Bronchial epithelial cell (primary cell): ENCODE data around the gene HCN4. TPM values are rescaled to one million over a fixed set of nuclear protein-coding genes. Genes with fewer than 3 reads are reported as not detected.

ENCODE experiments used
- DNase-seq: peaks from one replicate; pipeline ENCODE4 v3.0.0-alpha.2; 2010; ENCODE audit warnings: low read depth
- FAIRE-seq: peaks from 2 replicates; lab custom pipeline; 2011; peaks lifted over from hg19 to GRCh38; lab: Jason Lieb, UNC
- H3K27me3 ChIP-seq: 2 replicates; pipeline ENCODE4 v1.5.1; 2011; ENCODE audit warnings: low read length; ENCODE audit not compliant: control insufficient read depth, insufficient read depth
- H3K36me3 ChIP-seq: 2 replicates; pipeline ENCODE4 v1.5.1; 2011; ENCODE audit warnings: low read length; ENCODE audit not compliant: control insufficient read depth, insufficient read depth
- H3K4me3 ChIP-seq: 2 replicates; pipeline ENCODE4 v1.5.1; 2011; ENCODE audit warnings: mild to moderate bottlenecking, low read depth, low read length, control low read depth
- total RNA-seq: library from RNA; depleted of rRNA; stranded (reverse); fragments of >200 nt; gene quantifications from 2 replicates; pipeline ENCODE4 v1.2.1, GENCODE V29; 2014
- TF ChIP-seq, protein P1 (sequence below): IDR thresholded peaks from 2 replicates; pipeline ENCODE4 v1.5.1; 2011; ENCODE audit warnings: mild to moderate bottlenecking, moderate library complexity, low read length, control low read depth, inconsistent platforms; ENCODE audit not compliant: insufficient read depth, severe bottlenecking

Gene HCN4
- total RNA-seq, 1 donor from 2014 or later: not detected

DNA sequence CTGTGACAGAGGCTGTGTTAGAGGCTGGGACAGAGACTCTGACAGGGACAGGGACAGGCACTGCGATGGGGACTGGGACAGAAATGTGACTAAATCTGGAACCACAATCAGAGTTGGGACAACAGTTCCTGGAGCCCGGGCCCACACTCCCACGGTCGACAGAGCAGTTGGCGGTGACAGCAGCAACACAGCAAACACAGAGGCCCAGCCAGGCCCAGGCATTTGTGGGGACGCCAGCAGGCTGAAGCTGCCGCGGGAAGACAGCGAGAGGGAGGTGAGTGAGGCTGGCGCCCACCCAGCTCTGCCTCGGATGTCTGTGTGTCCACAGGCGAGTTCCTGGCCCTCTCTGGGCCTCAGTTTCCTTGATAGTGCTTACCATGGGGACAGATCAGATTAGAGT is 9.3 kb upstream of the HCN4 start:
- no peak for DNase-seq
- Histone ChIP-seq H3K27me3 (no peaks in the 10 kb centered on the region), H3K36me3 (no peaks in the 10 kb centered on the region), H3K4me3 (no peak overlapping the region)
- TF ChIP-seq, protein P1, sequence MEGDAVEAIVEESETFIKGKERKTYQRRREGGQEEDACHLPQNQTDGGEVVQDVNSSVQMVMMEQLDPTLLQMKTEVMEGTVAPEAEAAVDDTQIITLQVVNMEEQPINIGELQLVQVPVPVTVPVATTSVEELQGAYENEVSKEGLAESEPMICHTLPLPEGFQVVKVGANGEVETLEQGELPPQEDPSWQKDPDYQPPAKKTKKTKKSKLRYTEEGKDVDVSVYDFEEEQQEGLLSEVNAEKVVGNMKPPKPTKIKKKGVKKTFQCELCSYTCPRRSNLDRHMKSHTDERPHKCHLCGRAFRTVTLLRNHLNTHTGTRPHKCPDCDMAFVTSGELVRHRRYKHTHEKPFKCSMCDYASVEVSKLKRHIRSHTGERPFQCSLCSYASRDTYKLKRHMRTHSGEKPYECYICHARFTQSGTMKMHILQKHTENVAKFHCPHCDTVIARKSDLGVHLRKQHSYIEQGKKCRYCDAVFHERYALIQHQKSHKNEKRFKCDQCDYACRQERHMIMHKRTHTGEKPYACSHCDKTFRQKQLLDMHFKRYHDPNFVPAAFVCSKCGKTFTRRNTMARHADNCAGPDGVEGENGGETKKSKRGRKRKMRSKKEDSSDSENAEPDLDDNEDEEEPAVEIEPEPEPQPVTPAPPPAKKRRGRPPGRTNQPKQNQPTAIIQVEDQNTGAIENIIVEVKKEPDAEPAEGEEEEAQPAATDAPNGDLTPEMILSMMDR: no peak
- FAIRE-seq: no peak

DNA sequence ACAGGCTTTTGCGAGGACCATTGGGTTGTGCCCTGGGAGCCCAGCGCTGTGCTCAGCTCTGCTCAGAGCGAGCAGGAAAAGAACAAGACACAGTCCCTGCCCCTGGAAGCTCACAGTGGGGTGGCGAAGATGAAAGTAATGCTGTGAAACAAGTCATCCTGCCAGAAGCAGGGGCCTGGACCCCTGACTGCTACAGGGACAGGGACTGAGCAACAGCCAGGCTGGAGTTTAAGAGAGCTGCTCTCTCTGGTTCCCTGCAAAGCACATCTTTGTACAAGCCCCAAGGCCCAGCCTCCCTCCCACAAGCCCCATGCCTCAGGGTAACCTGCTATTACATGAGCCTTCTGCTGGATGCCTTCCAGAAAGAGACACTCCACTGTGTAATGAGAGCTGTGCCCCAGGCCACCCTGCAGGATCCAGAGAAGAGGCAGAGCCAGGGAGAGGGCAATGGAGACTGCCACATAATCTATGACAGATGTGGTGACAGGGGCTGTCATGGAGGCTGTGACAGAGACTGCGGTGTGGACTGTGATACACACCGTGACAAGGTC is 7.1 kb upstream of the HCN4 start:
- Histone ChIP-seq H3K36me3 (no peaks in the 10 kb centered on the region), H3K4me3 (no peak overlapping the region), H3K27me3 (peaks cover 5% of the 10 kb centered on the region)
- TF ChIP-seq, protein P1: no peak
- DNase-seq (no peak), FAIRE-seq (no peak)

DNA sequence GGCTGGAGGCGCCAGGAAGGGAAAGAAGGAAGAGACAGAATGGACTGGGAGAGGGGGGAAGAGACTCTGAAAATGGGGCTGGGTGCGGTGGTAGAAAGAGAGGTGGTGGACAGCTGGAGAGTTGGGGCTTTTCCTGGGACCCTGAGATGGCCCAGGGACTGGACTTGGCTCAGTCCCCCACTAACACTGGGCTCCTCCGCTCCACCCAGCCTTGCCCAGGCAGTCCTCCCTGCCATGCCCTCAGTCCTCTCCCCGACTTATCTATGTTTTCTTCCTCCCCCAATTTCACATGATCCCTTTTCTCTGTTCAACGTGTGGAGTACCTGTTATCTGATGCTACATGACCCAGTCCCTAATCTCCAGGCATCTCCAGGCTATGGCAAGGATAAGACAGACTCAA is 6.3 kb upstream of the HCN4 start:
- DNase-seq (no peak), FAIRE-seq (no peak)
- H3K4me3 ChIP-seq: no peak overlapping the region
- TF ChIP-seq, protein P1: no peak
- peaks cover 12% of the 10 kb centered on the region for H3K27me3 ChIP-seq
- no peaks in the 10 kb centered on the region for H3K36me3 ChIP-seq

DNA sequence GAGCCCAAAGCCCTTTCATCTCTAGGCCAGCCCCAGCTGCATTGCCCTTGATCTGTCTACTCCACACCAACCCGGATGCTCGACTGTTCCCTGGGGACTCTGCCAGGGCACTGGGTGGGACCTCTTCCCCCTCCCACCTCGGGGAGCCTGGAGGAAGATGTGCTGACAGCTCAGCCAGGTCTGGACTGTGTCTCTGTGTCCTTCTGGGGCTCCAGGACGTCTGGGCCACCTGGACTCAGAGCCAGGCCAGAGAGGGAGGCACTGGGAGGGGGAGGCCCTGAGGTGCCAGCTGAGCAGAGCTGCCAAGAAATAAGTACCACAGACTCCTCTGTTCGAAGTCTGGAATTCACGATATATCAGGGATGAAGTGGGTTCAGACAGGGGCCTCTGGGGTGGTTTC is 5.8 kb upstream of the HCN4 start:
- no peak for FAIRE-seq
- TF ChIP-seq, protein P1: no peak
- no peak for DNase-seq
- Histone ChIP-seq H3K4me3 (no peak overlapping the region), H3K27me3 (peaks cover 15% of the 10 kb centered on the region), H3K36me3 (no peaks in the 10 kb centered on the region)

DNA sequence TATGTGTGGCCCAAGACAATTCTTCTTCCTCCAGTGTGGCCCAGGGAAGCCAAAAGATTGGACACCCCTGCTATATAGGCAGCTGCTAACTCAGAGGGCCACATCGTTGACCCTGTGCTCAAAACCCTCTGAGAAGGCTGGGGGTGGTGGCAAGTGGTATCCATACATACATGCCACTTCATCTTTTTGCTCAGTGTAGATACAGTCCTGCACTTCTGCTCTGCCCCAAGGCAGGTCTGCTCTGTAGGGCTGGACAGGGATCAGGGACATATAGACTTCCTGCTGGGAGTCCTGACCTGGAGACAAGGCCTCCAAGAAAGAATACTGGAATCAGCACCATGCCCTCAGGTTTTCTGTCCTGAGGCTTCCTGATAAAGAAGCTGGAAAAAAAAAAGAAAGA is 4.5 kb upstream of the HCN4 start:
- TF ChIP-seq, protein P1: no peak
- FAIRE-seq: no peak
- H3K36me3 ChIP-seq: no peaks in the 10 kb centered on the region
- no peak for DNase-seq
- H3K4me3 ChIP-seq: no peak overlapping the region
- H3K27me3 ChIP-seq: peaks cover 23% of the 10 kb centered on the region

DNA sequence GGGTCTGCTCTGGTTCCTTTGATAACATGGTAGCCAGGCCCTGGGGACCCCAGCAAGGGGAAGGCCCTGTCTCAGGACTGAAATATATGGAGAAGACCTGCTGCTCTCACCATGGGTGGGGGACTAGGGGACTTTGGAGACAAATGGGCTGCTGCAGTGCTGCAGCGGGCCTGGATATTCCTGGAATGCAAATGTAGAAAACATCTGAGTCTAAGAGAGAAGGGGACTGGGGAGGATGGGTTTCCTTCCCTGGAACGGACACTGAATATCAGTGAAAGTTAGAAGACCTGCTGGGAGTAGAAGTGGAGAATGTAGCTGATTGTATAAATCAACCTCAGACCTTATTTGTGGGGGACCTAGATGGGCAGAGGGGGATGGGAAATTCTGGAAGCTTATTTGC is 3.1 kb upstream of the HCN4 start:
- no peak overlapping the region for H3K4me3 ChIP-seq
- no peaks in the 10 kb centered on the region for H3K36me3 ChIP-seq
- DNase-seq (no peak), FAIRE-seq (no peak)
- TF ChIP-seq, protein P1: no peak
- H3K27me3 ChIP-seq: peaks cover 30% of the 10 kb centered on the region
